Duodenal mucosa (tissue), 2 donors: ENCODE measurements around the gene WNT5B.

Source experiments
- H3K27ac ChIP-seq: one replicate; pipeline ENCODE4 v1.7.0; 2013; ENCODE audit warnings: low read depth, low read length
- H3K27me3 ChIP-seq, 2 donors: one replicate each; pipeline ENCODE4 v1.7.0; 2013; ENCODE audit warnings: low read length in 2 of 2, control low read depth in 1 of 2; ENCODE audit not compliant: insufficient read depth in 2 of 2, control insufficient read depth in 1 of 2
- H3K36me3 ChIP-seq, 2 donors: one replicate each; pipeline ENCODE4 v1.7.0; 2013; ENCODE audit warnings: low read length in 2 of 2, control low read depth in 1 of 2; ENCODE audit not compliant: insufficient read depth in 2 of 2, control insufficient read depth in 1 of 2
- H3K4me1 ChIP-seq, 2 donors: one replicate each; pipeline ENCODE4 v1.7.0; 2013; ENCODE audit warnings: low read length in 2 of 2, control low read depth in 1 of 2; ENCODE audit not compliant: insufficient read depth in 2 of 2, control insufficient read depth in 1 of 2
- H3K4me3 ChIP-seq, 2 donors: one replicate each; pipeline ENCODE4 v1.7.0; 2013; ENCODE audit warnings: low read length in 2 of 2, low read depth in 1 of 2
- H3K9ac ChIP-seq, 2 donors: one replicate each; pipeline ENCODE4 v1.7.0; 2013; ENCODE audit warnings: low read length in 2 of 2, low read depth in 1 of 2
- H3K9me3 ChIP-seq, 2 donors: one replicate each; pipeline ENCODE4 v1.7.0; 2013; ENCODE audit warnings: low read length in 2 of 2, control low read depth in 1 of 2; ENCODE audit not compliant: control insufficient read depth in 1 of 2

The WNT5B gene

GRCh38 chr12:1628666-1629337 is at the start of gene WNT5B:
Gene WNT5B, plus strand, starts transcription at chr12:1629231. Its CDS starts 2,124 bp downstream, at chr12:1631355.
- peak within 1 kb of the TSS; percentile 24 to 27 for H3K9ac ChIP-seq
- H3K36me3 ChIP-seq: no peaks in the 10 kb centered on the region
- H3K27ac ChIP-seq: no peak within 1 kb of the TSS
- H3K4me1 ChIP-seq: peaks cover 13 to 25% of the 10 kb centered on the region in 2 donors
- H3K9me3 ChIP-seq: no peaks in the 10 kb centered on the region
- peaks cover 8% of the 10 kb centered on the region in 2 donors for H3K27me3 ChIP-seq
- peak within 1 kb of the TSS; percentile 24 to 60 for H3K4me3 ChIP-seq

DNA sequence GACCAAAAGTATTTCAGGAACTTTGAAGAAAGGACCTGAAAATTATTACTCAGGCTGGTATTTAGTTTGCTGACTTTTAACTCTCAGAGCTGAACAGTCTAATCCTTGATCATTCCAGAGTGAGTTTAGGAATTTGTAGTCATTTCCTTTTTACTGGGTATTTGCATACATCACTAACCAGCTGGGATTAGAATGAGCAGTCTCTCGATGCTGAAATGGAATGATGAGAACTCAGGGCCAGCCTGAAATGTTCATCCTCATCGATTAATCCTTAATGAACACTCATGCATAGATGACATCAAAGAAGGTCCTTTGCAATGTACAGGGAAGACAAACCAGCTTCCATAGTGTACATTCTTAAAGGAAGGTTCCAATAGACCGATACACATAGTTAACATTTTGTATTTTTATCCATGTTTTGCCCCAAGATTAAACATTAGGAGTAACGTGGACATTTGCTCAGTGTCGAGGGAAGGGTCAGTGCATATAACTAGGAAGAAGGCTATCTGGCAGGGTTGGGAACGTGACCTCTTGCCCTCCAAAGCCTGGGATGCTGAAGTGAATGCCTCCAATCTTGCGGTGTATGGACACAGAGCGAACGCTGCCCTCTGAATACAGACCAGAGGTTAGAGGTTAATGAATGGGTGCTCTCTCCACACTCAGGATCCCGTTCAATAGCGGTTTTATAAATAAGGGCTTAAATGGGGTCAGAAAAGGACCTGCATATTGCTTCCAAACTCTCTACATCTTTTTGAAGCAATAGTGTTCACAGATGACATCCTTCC is 49.2 kb upstream of the WNT5B start:
- Histone ChIP-seq H3K9me3 (no peaks in the 10 kb centered on the region), H3K27me3 (no peaks in the 10 kb centered on the region), H3K4me3 (no peak overlapping the region), H3K9ac (no peak overlapping the region), H3K36me3 (no peaks in the 10 kb centered on the region), H3K27ac (no peak overlapping the region), H3K4me1 (peaks cover 8 to 21% of the 10 kb centered on the region in 2 donors)

DNA sequence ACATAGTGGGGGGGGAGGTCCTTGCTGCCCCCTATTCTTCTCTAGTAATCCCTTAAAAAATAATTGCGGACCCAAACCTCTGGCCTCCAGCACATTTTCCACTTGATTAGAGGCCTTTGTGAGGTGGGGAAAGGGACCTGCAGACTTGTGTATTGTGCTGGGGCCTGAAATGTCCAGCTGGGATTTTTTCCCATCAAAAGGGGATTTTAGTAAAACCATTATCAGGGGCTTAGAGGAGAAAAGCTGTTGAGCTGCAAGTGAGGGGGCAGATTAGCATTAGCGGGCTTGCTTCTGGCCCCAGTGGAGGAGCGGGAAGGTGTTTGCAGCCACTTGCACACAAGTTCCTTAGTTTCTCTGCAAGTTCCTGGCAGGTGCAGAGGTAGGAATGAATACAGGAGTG is 48.5 kb upstream of the WNT5B start:
- no peaks in the 10 kb centered on the region for H3K36me3 ChIP-seq
- peaks cover 8 to 20% of the 10 kb centered on the region in 2 donors for H3K4me1 ChIP-seq
- no peaks in the 10 kb centered on the region for H3K27me3 ChIP-seq
- no peak overlapping the region for H3K27ac ChIP-seq
- H3K4me3 ChIP-seq: no peak overlapping the region
- no peak overlapping the region for H3K9ac ChIP-seq
- no peaks in the 10 kb centered on the region for H3K9me3 ChIP-seq

DNA sequence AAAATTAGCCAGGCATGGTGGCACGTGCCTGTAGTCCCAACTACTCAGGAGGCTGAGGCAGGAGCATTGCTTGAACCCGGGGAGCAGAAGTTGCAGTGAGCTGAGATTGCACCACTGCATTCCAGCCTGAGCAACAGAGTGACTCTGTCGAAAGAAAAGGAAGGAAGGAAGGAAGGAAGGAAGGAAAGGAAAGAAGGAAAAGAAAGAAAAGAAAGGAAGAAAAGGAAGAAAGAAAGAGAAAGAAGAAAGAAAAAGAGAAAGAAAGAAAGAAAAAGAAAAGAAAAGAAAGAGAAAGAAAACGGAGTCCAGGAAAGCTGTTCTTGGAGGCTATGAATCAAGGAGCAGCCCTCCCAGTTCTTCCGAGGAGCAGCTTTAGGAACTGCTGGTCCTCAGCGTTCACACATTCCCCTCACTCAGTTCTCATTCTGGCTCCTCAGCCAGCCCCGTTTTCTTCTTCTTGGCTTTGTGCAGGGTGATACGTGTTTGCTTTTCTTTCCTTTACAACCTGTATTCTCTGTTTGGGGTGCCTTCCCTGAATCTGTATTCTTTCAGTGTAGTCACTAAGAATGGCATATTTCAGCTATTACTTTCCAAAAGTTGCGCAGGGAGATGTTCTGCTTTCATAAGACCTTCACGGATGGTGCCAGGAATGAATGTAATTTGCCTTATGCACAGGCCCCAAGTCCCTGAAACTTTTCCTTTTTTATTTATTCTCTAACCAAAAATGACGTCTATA is 46.9 kb upstream of the WNT5B start:
- H3K36me3 ChIP-seq: peaks cover 0 to 6% of the 10 kb centered on the region in 2 donors
- no peak overlapping the region for H3K4me3 ChIP-seq
- peaks cover 4 to 6% of the 10 kb centered on the region in 2 donors for H3K4me1 ChIP-seq
- no peaks in the 10 kb centered on the region for H3K27me3 ChIP-seq
- H3K27ac ChIP-seq: no peak overlapping the region
- no peaks in the 10 kb centered on the region for H3K9me3 ChIP-seq
- H3K9ac ChIP-seq: no peak overlapping the region

DNA sequence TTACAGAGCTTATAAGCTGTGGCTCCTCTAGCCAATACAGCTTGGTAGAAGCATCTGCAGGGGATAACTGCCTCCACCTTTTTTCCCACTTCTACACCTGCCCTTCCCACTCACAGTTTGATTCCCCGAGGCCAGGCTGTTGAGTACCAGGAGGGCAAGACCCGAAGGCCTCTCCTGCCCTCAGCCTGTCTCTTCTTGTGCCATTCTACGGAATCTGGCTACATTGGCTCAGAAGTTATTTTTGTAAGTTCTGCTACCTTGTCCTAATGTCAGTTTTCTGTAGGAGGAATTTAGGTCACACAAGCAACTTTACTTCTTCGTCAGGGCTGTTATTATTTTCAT is 46.4 kb upstream of the WNT5B start:
- Histone ChIP-seq H3K4me1 (peaks cover under 1 to 9% of the 10 kb centered on the region in 2 donors), H3K36me3 (peaks cover 0 to 6% of the 10 kb centered on the region in 2 donors), H3K27ac (no peak overlapping the region), H3K4me3 (no peak overlapping the region), H3K27me3 (no peaks in the 10 kb centered on the region), H3K9me3 (no peaks in the 10 kb centered on the region), H3K9ac (no peak overlapping the region)

GRCh38 chr12:1583421-1584078 is 45.5 kb upstream of the WNT5B start:
- no peaks in the 10 kb centered on the region for H3K9me3 ChIP-seq
- H3K4me1 ChIP-seq: peaks cover under 1 to 18% of the 10 kb centered on the region in 2 donors
- H3K36me3 ChIP-seq: peaks cover 0 to 6% of the 10 kb centered on the region in 2 donors
- H3K27me3 ChIP-seq: no peaks in the 10 kb centered on the region
- H3K9ac ChIP-seq: no peak overlapping the region
- H3K4me3 ChIP-seq: peak overlapping the region in 1 of 2 donors; percentile 2
- H3K27ac ChIP-seq: no peak overlapping the region

DNA sequence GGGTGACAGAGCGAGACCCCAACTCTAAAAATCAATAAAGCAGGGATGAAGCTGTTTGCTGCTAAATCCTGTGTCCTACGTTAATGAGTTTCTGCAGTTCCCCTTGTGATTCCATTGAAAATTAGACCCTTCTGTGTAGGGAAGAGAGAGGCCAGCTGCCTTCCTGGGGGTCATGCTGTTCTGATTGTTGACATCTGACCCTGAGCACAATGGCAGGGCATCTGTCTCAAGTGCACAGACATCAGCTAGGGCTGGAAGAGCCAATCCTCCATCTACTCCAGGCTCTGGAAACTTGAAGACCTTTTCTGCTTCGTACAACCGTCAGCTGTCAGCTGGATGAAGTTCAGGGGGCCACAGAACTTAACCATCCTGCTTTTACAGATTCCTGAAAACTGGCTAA is 44.7 kb upstream of the WNT5B start:
- Histone ChIP-seq H3K27ac (no peak overlapping the region), H3K9ac (no peak overlapping the region), H3K36me3 (peaks cover 0 to 8% of the 10 kb centered on the region in 2 donors), H3K4me3 (no peak overlapping the region), H3K9me3 (no peaks in the 10 kb centered on the region), H3K4me1 (peaks cover 3 to 21% of the 10 kb centered on the region in 2 donors), H3K27me3 (no peaks in the 10 kb centered on the region)

- Histone ChIP-seq H3K9ac (no peak overlapping the region), H3K4me1 (peaks cover 34 to 50% of the 10 kb centered on the region in 2 donors), H3K4me3 (no peak overlapping the region), H3K36me3 (peaks cover 0 to 8% of the 10 kb centered on the region in 2 donors), H3K27me3 (no peaks in the 10 kb centered on the region), H3K27ac (no peak overlapping the region), H3K9me3 (no peaks in the 10 kb centered on the region)
Observed at GRCh38 chr12:1587927-1588574, 41.0 kb upstream of the WNT5B start.

- H3K4me1 ChIP-seq: peaks cover 39 to 50% of the 10 kb centered on the region in 2 donors
- no peaks in the 10 kb centered on the region for H3K27me3 ChIP-seq
- H3K36me3 ChIP-seq: peaks cover 0 to 8% of the 10 kb centered on the region in 2 donors
- no peak overlapping the region for H3K27ac ChIP-seq
- H3K4me3 ChIP-seq: no peak overlapping the region
- H3K9ac ChIP-seq: no peak overlapping the region
- H3K9me3 ChIP-seq: no peaks in the 10 kb centered on the region
Observed at GRCh38 chr12:1588575-1588947, 40.5 kb upstream of the WNT5B start.
